SW480 (cell line): ENCODE measurements around the gene PIF1.
"Not testable (repeated sequence)": the region's sequence is repeated elsewhere in the genome, so short reads cannot be mapped to it uniquely, and the experiment has no call there.

Experiments used
- DNase-seq: peaks from one replicate; pipeline ENCODE4 v3.0.0-alpha.2; 2016; ENCODE audit warnings: low spot score

PIF1 gene

GRCh38 chr15:64847448-64847847 lies 22.0 kb upstream of the PIF1 start:
- DNase-seq, result no peak

GRCh38 chr15:64847016-64847415 lies 21.6 kb upstream of the PIF1 start:
- no peak for DNase-seq

- no peak for DNase-seq
These were observed 20.6 kb upstream of the PIF1 start for GRCh38 chr15:64845831-64846595.

DNA sequence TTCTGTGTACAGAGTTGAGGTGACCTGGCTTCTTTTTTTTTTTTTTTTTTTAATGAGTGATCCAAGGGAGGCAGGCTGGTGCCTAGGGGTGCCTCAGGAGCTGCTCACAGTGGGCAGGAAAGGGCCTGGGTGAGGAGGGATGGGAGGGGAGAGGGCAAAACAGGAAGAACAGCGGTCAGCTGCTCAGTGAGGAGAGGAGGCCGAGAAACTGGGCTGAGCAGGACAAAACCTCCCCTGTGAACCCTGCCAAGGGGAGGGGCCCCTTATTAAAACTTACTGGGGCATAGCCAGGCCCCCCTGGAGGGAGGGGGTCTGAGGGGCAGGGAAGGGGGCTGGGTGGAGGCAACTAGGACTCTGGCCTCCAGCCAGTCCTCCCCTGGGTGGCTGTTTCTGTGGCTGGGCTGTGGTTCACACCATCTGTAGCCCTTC lies 19.8 kb upstream of the PIF1 start:
- no peak for DNase-seq

DNA sequence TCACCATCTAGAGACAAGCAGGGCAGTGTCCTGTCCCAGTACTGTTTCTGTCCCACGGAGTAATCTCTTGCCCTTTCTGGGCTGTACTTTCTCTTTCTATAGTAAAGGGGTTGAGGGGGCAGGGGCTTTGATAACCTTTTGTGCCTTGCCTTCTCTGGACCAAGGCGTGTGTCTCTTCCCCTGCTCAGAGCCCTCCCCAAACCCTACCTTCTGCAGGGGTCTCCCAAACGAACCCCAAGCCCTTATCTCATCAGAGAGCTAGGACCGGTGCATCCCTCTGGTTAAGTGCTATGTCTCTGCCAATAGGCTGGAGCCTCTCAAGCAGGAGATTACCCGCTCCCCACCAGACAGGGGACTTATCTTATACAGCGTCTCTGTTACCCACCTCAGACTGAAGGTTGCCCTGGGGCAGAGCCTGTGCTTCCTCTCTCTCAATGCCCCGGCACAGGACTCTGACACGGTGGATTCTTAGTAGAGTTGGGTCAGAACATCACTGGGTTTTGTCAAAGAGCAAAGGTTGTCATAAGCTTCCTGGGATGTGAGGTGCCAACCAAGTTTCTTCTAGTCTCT lies 19.2 kb upstream of the PIF1 start:
- no peak for DNase-seq

DNA sequence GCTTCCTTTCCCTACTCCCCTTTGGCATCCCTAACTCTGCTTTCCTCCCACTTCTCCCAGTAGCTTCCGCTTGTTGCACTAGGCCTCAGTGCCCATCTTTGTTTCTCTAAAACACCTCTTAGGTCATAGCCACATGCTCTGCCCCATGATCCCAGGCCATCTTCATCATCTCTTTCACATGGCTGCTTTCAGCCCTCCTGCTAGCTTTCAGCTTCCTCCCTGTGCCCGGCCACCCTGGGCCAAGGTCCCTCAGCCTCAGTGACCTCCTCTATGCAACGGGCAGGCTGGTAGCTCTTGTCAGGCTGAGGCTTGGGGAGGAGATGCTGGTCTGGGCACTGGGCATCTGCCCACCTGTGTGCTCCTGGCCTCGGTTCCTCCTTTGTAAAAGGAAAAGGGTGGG lies 18.5 kb upstream of the PIF1 start:
- no peak for DNase-seq

DNA sequence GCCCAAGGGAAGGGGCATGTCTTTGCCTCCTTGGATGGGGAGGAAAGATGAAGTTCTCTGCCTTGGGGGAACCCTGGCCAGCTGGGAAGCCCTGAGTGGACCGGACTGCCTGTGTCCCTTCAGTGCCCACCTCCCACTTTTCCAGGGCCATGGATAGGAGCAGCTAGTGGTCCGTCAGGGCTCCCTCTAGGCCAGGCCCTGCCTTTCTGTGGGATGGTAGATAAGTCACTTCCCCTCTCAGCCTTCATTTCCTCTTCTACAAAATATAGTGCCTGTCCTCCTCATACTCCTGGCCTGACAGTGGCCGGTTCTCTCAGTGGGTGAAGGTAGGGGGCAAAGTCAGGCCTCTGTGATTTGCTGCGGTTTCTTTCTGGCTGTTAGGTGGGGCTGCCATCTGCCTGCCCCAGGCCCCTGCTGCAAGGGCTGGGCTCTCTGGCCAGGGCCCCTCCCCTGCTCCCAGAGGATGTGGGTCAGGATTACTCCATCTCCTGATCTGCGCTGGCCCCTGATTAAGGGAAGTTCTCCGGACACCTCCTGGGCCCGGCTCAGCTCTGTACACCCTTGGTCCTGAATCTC lies 17.6 kb upstream of the PIF1 start:
- DNase-seq, result no peak

- no peak for DNase-seq
These were observed 16.9 kb upstream of the PIF1 start for GRCh38 chr15:64842096-64842939.

DNA sequence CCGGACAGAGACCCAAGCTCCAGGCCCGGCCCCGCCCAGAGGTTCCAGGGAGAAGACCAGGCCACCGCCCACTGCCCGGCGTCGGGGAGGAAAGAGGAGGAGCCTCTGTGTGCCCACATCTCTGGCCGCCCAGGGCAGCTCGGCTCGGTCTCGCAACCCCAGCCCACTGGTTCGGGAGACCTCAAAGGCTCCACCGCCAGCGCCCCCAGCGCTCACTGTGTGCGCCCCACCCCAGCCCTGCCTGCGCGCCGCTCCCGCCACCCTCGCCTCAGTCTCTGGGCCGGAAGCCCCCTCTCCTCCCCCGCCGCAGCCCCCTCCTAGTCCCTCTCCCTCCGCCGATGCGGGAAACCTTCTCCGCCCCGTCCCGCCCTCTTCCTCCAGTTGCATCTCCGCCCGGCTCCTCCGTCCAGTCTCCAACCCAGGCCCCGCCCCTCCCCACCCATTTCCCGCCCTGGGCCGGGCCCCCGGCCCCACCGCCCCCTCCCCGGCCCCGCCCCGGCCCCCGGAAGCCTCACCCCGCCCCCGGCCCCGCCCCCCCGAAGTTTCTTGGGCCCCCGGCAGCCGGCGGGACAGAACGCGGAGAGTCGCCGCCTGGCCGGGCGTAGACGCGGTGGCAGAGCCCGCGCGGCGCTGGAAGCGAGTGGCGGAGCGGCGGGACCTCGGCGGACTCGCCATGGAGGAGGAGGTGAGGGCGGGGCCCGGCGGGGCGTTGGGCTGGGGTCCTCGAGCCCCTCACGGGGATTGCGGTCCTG lies 16.1 kb upstream of the PIF1 start, which contains the start of gene PLEKHO2:
TSS of gene PLEKHO2 (plus strand) at position 572 of the 752 bp plus-strand sequence. CDS start at position 674, 102 bp downstream.
- peak; percentile 87 for DNase-seq

DNA sequence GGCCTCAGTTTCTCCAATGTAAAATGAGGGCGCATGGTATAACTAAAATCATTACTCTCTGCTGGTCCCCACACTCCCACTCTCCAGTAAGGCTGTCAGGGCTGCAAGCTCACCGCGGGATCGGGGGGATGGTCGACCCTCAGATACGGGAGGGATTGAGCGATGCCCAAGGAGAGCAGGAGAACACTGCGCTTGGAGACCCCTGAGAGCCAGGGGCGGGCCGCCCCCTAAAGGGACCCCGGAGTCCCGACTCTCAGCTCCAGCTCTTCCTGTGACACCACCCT lies 15.6 kb upstream of the PIF1 start:
- no peak for DNase-seq

DNA sequence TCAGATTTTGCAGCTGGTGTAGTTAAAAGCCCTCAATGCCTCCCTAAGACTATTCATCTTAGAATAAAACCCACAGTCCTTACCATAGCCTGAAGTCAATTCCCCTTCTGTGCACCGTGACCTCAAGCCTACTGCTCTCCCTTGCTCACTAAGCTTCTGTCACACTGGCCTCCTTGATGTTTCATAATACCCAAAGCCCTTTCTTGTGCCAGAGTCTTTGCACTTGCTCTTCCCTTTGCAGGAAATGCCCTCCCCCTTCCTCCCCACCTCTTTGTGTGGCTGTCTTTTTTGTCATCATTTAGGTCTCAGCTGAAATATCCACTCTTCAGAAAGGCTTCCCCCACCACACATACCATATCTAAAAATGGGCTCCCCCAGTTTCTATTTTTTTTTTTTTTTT lies 12.1 kb upstream of the PIF1 start:
- DNase-seq, result no peak

DNA sequence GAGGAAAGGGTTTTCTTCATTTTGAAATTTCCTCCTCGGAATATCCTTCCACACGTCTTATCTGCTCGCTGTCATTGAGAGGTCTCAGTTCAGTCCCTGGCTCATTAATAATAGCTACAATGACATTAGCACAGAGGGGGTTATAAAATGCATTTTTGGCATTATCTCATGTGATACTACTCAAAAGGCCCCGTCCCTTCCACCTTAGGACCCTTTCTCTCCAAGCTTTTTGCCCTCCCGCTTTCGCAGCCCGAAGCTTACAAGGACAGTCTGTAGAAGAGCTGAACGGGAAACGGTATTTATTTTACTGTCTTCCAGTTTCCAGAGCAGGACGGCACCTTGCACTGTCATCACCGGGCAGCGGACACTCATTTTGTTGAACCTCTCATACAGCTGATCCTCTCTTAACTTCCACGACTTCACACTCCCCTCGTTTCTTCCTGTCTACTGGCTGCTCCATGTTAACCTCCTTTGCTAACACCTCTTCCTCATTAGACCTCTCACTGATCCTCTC lies 10.6 kb upstream of the PIF1 start:
- DNase-seq, result no peak

GRCh38 chr15:64833690-64834089 lies 8.2 kb upstream of the PIF1 start:
- no peak for DNase-seq

DNA sequence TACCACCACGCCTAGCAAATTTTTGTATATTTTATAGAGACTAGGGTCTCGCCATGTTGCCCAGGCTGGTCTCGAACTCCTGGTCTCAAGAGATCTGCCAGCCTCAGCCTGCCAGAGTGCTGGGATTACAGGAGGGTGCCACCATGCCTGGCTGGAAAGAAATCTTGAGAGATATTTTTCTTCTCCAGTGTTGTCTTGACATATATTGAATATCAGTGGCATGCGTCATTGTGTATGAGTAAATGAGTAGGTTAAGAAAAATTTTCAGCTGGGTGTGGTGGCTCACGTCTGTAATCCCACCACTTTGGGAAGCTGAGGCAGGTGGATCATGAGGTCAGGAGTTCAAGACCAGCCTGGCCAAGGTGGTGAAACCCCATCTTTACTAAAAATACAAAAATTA lies 3.5 kb upstream of the PIF1 start:
- no peak for DNase-seq

DNA sequence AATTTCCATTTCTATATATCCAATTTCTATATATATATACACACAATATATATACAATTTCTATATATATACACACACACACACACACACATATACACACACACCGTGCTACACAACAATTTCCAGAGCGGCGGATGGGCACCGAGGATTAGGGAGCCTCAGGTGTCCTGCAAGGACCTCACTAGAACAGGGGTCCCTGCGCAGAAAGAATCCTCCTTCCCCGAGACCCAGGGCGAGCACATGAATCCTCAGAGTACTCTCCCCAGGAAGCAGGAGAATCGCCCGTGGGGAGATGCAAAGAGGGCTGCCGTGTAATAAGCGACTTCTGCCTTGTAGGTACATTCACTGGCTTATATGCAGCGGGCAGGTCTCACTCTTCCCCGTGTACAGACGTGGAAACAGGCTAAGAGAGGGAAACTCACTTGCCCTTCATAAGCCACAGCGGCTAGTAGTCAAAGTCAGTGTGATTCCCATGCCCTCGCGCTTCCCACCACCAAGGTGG lies 467 bp downstream of the PIF1 start:
- peak; percentile 36 for DNase-seq

GRCh38 chr15:64816452-64816851 lies 9.0 kb downstream of the PIF1 start:
- DNase-seq, result peak; percentile 39

- DNase-seq, result not testable (repeated sequence)
These were observed 10.5 kb downstream of the PIF1 start for GRCh38 chr15:64814965-64815364.

DNA sequence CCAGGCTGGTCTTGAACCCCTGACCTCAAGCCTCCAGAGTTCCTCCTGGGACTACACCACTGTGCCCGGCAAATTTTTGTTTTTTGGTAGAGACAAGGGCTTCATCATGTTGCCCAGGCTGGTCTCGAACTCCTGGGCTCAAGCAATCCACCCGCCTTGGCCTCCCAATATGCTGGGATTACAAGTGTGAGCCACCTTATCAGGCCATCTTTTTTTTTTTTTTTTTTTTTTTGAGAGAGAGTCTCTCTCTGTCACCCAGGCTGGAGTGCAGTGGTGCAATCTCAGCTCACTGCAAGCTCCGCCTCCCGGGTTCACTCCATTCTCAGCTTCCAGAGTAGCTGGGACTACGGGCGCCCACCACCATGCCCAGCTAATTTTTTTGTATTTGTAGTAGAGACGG lies 11.2 kb downstream of the PIF1 start:
- not testable (repeated sequence) for DNase-seq

DNA sequence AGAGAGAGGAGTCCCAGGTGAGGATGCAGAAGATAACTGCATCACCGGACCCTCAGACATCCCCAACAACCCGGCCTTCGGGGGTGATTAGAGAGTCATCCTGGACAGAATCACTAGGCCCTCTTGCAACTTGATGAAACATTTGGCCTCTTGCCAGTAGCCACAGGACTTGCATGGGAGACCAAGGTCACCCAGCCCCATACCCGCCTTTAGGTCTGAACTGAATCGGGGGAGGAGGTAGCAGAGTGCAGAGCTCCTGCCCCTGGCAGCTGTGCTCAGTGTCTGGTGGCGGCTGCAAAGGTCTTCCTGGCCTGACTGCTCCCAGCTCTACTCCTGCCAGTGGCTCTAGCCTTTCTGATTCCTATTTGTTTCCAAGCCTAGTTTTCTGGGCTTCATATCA lies 12.4 kb downstream of the PIF1 start:
- DNase-seq, result peak; percentile 57

GRCh38 chr15:64810497-64811326 lies 14.7 kb downstream of the PIF1 start:
- DNase-seq, result no peak
